ENCODE measurements around the gene PIK3CA. TPM values are rescaled to one million over a fixed set of nuclear protein-coding genes. Genes with fewer than 3 reads are reported as not detected.

PIK3CA gene
- total and polyA plus RNA-seq, 4 donors, result 4.5 to 42.9 (median 16.0) TPM

DNA sequence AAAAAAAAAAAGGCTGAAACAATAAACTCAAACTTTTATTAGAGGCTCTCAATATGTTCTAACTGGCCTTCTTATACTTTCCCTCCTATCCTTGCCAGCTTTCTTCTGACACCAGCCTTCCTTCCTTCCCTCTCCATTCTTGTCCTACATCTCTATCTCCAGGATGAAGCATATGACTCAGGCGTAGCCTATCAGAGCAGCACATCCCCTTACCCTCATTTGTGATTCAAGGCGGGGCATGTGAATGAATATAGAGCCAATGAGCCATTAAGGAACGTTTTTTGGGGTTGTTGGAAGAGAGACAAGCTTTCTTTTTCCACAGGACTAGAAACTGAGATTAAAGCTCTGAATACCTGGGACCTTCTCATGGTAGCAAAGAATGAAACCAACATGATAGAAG, 127.8 kb downstream of the PIK3CA start:
- H3K9me3 ChIP-seq (ENCODE audit: control insufficient read depth in 4 of 4, insufficient read depth in 3 of 4, low read length in 3 of 4), result no peaks in the 10 kb centered on the region
- H3K27ac ChIP-seq (ENCODE audit: low read depth in 1 of 2, low read length in 1 of 2), result no peak overlapping the region
- no peaks in the 10 kb centered on the region for H3K27me3 ChIP-seq (ENCODE audit: control insufficient read depth in 3 of 3, insufficient read depth in 3 of 3, low read length in 2 of 3)
- H3K9ac ChIP-seq (ENCODE audit: insufficient read depth in 1 of 2, low read length in 2 of 2), result no peak overlapping the region
- no peak for ATAC-seq (ENCODE audit: insufficient read depth, low FRiP score)
- no peaks in the 10 kb centered on the region for H3K4me1 ChIP-seq (ENCODE audit: control insufficient read depth in 5 of 5, insufficient read depth in 5 of 5, low read length in 5 of 5)
- no peak for TF ChIP-seq CTCF (IDR thresholded peaks at IDR 0.05; ENCODE audit: control extremely low read depth, extremely low read depth)
- WGBS, 2 donors, result 74 to 83% methylated on average over 3 of the region's 3 CpGs
- no peaks in the 10 kb centered on the region for H3K36me3 ChIP-seq (ENCODE audit: control insufficient read depth in 4 of 4, insufficient read depth in 4 of 4, low read length in 4 of 4)
- DNase-seq, result no peak
- no peak overlapping the region for H3K4me3 ChIP-seq

DNA sequence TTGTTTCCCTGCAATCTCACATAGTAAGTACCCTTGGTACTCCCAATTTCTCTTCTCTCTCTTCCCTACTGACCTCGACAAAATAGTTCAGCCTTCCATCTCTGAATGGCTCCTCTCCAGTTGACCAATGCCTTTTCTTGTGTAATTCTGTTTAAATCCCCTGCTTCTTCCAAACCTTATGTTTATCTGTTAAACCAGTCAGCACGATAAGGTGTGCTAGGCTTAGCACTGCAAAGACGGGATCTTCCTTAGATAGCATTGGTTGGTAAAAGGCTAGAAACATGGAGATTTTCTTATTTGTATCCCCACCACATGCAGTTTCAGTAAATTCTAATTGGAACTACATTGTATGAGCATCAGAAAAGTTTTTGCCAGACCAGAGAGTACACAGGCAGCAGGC, 128.6 kb downstream of the PIK3CA start:
- no peak for ATAC-seq (ENCODE audit: insufficient read depth, low FRiP score)
- WGBS, 2 donors, result 88 to 92% methylated on average over 3 of the region's 3 CpGs

GRCh38 chr3:179278151-179278550, 130.0 kb downstream of the PIK3CA start:
- TF ChIP-seq CTCF (IDR thresholded peaks at IDR 0.05; ENCODE audit: control extremely low read depth, extremely low read depth), result no peak
- H3K9me3 ChIP-seq (ENCODE audit: control insufficient read depth in 4 of 4, insufficient read depth in 3 of 4, low read length in 3 of 4), result no peaks in the 10 kb centered on the region
- no peak for DNase-seq
- no peaks in the 10 kb centered on the region for H3K27me3 ChIP-seq (ENCODE audit: control insufficient read depth in 3 of 3, insufficient read depth in 3 of 3, low read length in 2 of 3)
- no peak overlapping the region for H3K4me3 ChIP-seq
- H3K36me3 ChIP-seq (ENCODE audit: control insufficient read depth in 4 of 4, insufficient read depth in 4 of 4, low read length in 4 of 4), result no peaks in the 10 kb centered on the region
- no peak overlapping the region for H3K27ac ChIP-seq (ENCODE audit: low read depth in 1 of 2, low read length in 1 of 2)
- H3K9ac ChIP-seq (ENCODE audit: insufficient read depth in 1 of 2, low read length in 2 of 2), result no peak overlapping the region
- 91 to 97% methylated on average over 1 of the region's 1 CpG for WGBS, 2 donors
- H3K4me1 ChIP-seq (ENCODE audit: control insufficient read depth in 5 of 5, insufficient read depth in 5 of 5, low read length in 5 of 5), result no peaks in the 10 kb centered on the region
- no peak for ATAC-seq (ENCODE audit: insufficient read depth, low FRiP score)

More for the DNA sequence above, 128.6 kb downstream of the PIK3CA start:
- Histone ChIP-seq H3K9ac (ENCODE audit: insufficient read depth in 1 of 2, low read length in 2 of 2) (no peak overlapping the region), H3K4me1 (ENCODE audit: control insufficient read depth in 5 of 5, insufficient read depth in 5 of 5, low read length in 5 of 5) (no peaks in the 10 kb centered on the region), H3K9me3 (ENCODE audit: control insufficient read depth in 4 of 4, insufficient read depth in 3 of 4, low read length in 3 of 4) (no peaks in the 10 kb centered on the region), H3K27ac (ENCODE audit: low read depth in 1 of 2, low read length in 1 of 2) (no peak overlapping the region), H3K27me3 (ENCODE audit: control insufficient read depth in 3 of 3, insufficient read depth in 3 of 3, low read length in 2 of 3) (no peaks in the 10 kb centered on the region), H3K36me3 (ENCODE audit: control insufficient read depth in 4 of 4, insufficient read depth in 4 of 4, low read length in 4 of 4) (no peaks in the 10 kb centered on the region), H3K4me3 (no peak overlapping the region)
- DNase-seq, result no peak
- no peak for TF ChIP-seq CTCF (IDR thresholded peaks at IDR 0.05; ENCODE audit: control extremely low read depth, extremely low read depth)

Measured in lung (tissue), 12 donors.